Measurements from ENCODE around the gene SLC25A6.

DNA sequence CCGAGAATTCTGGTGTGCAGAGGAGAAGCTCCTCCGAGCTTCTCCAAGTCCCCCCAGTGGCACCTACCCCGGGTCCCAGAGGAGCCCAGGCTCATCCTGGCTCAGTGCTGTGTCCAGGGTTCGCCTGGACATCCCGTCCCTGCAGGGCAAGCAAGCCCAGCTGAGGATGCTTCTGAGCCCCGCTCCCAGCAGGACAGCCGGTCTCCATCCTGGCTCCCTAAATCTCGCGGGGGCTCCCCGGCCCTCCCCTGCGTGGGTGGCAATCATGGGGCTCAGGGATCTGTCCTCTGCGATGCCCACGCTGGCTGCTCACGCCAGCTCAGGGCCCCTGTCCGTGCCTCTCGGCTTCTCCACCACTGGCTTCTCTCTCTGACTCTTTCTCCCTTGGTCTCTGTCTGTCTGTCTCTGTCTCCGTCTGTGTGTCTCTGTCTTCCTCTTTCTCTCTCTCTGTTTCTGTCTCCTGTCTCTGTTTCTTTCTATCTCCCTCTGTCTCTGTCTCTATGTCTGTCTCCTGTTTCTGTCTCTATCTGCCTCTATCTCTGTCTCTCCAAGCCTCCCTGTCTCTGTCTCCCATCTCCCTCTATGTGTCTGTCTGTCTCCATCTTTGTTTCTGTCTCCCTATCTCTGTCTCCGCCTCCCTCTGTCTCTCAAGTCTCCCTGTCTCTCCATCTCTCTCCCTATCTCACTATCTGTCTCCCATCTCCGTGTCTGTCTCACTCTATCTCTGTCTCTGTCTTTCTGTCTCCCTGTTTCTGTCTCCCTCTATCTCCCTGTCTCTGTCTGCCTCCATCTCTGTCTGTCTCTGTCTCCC is 27.8 kb upstream of the SLC25A6 start:
- TF ChIP-seq CTCF (IDR thresholded peaks at IDR 0.05) (no peak), POLR2A (IDR thresholded peaks at IDR 0.05) (no peak)

All from tibial nerve (tissue), 3 donors.